Osteoblast (primary cell): Measurements from ENCODE around the gene SLC17A7. TPM values are rescaled to one million over a fixed set of nuclear protein-coding genes. Genes with fewer than 3 reads are reported as not detected.
"Not testable (repeated sequence)": the region's sequence is repeated elsewhere in the genome, so short reads cannot be mapped to it uniquely, and the experiment has no call there.

Experiments
- DNase-seq: peaks from one replicate; pipeline ENCODE4 v3.0.0; 2011; ENCODE audit warnings: low spot score, mixed read lengths; ENCODE audit not compliant: insufficient read length; ENCODE audit errors: missing footprints
- H2AFZ ChIP-seq: 2 replicates; pipeline ENCODE4 v1.6.0; 2011; ENCODE audit warnings: mild to moderate bottlenecking, low read length
- H3K27ac ChIP-seq: 2 replicates; pipeline ENCODE4 v1.5.1; 2011; ENCODE audit warnings: mild to moderate bottlenecking, low read depth, low read length, moderate library complexity
- H3K27me3 ChIP-seq: 2 replicates; pipeline ENCODE4 v1.6.0; 2012; ENCODE audit warnings: mild to moderate bottlenecking, control low read depth, inconsistent platforms, low read length, moderate library complexity; ENCODE audit not compliant: insufficient read depth
- H3K36me3 ChIP-seq: 2 replicates; pipeline ENCODE4 v1.5.1; 2011; ENCODE audit warnings: mild to moderate bottlenecking, low read length, control low read depth, moderate library complexity; ENCODE audit not compliant: insufficient read depth
- H3K4me1 ChIP-seq: 2 replicates; pipeline ENCODE4 v1.5.1; 2011; ENCODE audit warnings: mild to moderate bottlenecking, low read length, control low read depth, moderate library complexity; ENCODE audit not compliant: insufficient read depth
- H3K4me2 ChIP-seq: 2 replicates; pipeline ENCODE4 v1.6.0; 2011; ENCODE audit warnings: mild to moderate bottlenecking, low read length; ENCODE audit not compliant: insufficient read depth
- H3K4me3 ChIP-seq: fragments of 200-600 bp; sonication (generic); 3 replicates; pipeline ENCODE4 v1.5.1; 2012; ENCODE audit warnings: mild to moderate bottlenecking, low read length, inconsistent platforms; ENCODE audit not compliant: insufficient read depth
- H3K79me2 ChIP-seq: 2 replicates; pipeline ENCODE4 v1.6.0; 2012; ENCODE audit warnings: mild to moderate bottlenecking, low read length, control low read depth, inconsistent platforms; ENCODE audit not compliant: insufficient read depth
- H3K9me3 ChIP-seq: 2 replicates; pipeline ENCODE4 v1.5.1; 2011; ENCODE audit warnings: low read depth, low read length, control low read depth
- H4K20me1 ChIP-seq: 2 replicates; pipeline ENCODE4 v1.6.0; 2012; ENCODE audit warnings: mild to moderate bottlenecking, low read length, control low read depth; ENCODE audit not compliant: insufficient read depth
- CTCF ChIP-seq: IDR thresholded peaks from 2 replicates; pipeline ENCODE4 v1.5.1; 2011; ENCODE audit warnings: mild to moderate bottlenecking, low read depth, low read length, moderate library complexity; ENCODE audit errors: extremely low read depth
- total RNA-seq: library from RNA; depleted of rRNA; stranded (reverse); fragments of >200 nt; gene quantifications from 2 replicates; pipeline ENCODE4 v1.2.3, GENCODE V29; 2012

Gene SLC17A7
- total RNA-seq, 1 donor: under 0.01 TPM

GRCh38 chr19:49450405-49450804, 9.1 kb upstream of the SLC17A7 start:
- Histone ChIP-seq H3K9me3 (no peaks in the 10 kb centered on the region), H3K4me2 (peak overlapping the region; percentile 94), H3K27me3 (no peaks in the 10 kb centered on the region), H3K4me3 (peak overlapping the region; percentile 98), H3K4me1 (peaks cover 15% of the 10 kb centered on the region), H4K20me1 (no peaks in the 10 kb centered on the region), H3K27ac (no peak overlapping the region), H3K36me3 (peaks cover 6% of the 10 kb centered on the region), H2AFZ (peak overlapping the region; percentile 41), H3K79me2 (peaks cover 27% of the 10 kb centered on the region)
- peak; percentile 4 for DNase-seq
- no peak for TF ChIP-seq CTCF

DNA sequence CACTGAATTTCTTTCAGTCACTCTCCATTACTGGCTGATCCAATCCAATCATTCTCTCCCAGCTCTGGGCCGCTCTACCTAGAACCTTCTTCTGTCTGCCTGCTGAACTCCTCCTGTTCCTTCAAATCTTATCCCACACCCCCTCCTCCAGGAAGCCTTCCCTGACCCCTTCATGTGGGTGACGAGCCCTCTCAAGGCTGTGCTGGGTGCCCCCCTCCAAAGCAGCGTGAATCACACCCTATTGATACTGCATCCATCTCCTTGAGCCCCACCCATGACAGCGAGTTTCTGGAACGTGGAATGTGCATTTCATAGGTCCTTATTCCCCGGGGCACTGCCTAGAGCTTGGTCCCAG, 7.1 kb upstream of the SLC17A7 start:
- Histone ChIP-seq H3K27ac (no peak overlapping the region), H3K9me3 (no peaks in the 10 kb centered on the region), H2AFZ (no peak overlapping the region), H3K4me2 (no peak overlapping the region), H4K20me1 (no peaks in the 10 kb centered on the region), H3K4me1 (peaks cover 5% of the 10 kb centered on the region), H3K27me3 (no peaks in the 10 kb centered on the region), H3K36me3 (peaks cover 6% of the 10 kb centered on the region), H3K4me3 (no peak overlapping the region), H3K79me2 (peaks cover 15% of the 10 kb centered on the region)
- DNase-seq: no peak
- no peak for TF ChIP-seq CTCF

DNA sequence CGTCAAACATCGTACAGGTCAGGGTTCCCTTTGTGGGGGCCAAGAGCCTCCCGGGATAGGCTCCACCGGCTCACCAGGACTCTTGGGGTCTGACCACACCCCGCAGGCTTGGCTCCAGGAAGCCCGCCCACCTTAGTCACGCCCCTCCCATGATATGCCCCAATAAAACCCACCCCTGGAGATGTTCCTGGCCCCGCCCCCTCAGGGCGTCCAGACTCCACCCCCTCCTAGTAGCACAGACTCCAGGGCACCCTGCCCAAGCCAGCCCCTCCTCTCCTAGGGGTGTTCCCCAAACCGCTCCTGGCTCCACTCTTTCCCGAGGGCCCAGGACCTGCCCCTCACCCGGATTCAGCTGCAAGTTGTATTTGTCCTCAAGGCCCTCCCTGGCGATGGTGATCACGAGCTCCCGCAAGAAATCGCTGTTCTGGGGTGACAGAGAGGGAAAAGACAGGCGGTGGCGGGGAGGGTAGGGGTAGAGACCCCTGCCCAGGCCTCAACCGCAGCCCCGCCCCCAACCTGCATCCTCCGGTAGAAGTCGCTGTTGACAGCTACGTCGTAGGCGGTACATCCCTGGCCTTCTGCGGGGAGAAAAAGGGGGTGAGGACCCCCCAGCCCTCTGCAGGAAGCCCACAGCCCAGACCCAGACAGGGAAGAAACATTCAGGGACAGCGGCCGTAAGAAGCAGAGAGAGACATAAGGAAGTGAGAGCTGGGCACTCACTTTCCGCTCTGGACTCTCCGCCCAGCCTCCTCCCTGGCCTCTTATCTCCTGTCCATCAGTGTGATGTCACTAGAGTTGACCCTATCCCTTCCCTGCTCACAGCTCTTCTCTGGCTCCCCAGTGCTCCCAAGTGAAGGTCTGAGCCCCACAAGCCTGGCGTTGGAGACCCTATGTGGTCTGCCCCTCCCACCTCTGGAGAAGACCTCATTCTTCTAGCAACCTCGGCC, 6.4 kb upstream of the SLC17A7 start:
- H3K36me3 ChIP-seq: peaks cover 6% of the 10 kb centered on the region
- no peak overlapping the region for H3K4me3 ChIP-seq
- peaks cover 15% of the 10 kb centered on the region for H3K79me2 ChIP-seq
- H3K27ac ChIP-seq: no peak overlapping the region
- H4K20me1 ChIP-seq: no peaks in the 10 kb centered on the region
- H3K4me1 ChIP-seq: peaks cover 5% of the 10 kb centered on the region
- no peaks in the 10 kb centered on the region for H3K27me3 ChIP-seq
- H3K9me3 ChIP-seq: no peaks in the 10 kb centered on the region
- H2AFZ ChIP-seq: no peak overlapping the region
- H3K4me2 ChIP-seq: no peak overlapping the region
- DNase-seq: peak; percentile 69
- TF ChIP-seq CTCF: no peak

GRCh38 chr19:49445997-49446396, 4.7 kb upstream of the SLC17A7 start:
- Histone ChIP-seq H3K27me3 (peaks cover 14% of the 10 kb centered on the region), H2AFZ (no peak overlapping the region)
- TF ChIP-seq CTCF: no peak

GRCh38 chr19:49444100-49444700, 2.9 kb upstream of the SLC17A7 start:
- H3K4me3 ChIP-seq, H3K4me1 ChIP-seq, H3K36me3 ChIP-seq, H3K27ac ChIP-seq, H3K79me2 ChIP-seq, H4K20me1 ChIP-seq, H2AFZ ChIP-seq, H3K9me3 ChIP-seq: not testable (repeated sequence)
- Histone ChIP-seq H3K4me2 (peak overlapping the region; percentile 94), H3K27me3 (peaks cover 31% of the 10 kb centered on the region)
- peak; percentile 79 for DNase-seq

More at GRCh38 chr19:49445997-49446396, 4.7 kb upstream of the SLC17A7 start:
- H3K36me3 ChIP-seq: peaks cover 6% of the 10 kb centered on the region
- no peak overlapping the region for H3K27ac ChIP-seq
- H4K20me1 ChIP-seq: no peaks in the 10 kb centered on the region
- H3K79me2 ChIP-seq: peaks cover 9% of the 10 kb centered on the region
- H3K4me2 ChIP-seq: no peak overlapping the region
- peak; percentile 6 for DNase-seq
- no peaks in the 10 kb centered on the region for H3K9me3 ChIP-seq
- H3K4me3 ChIP-seq: no peak overlapping the region
- H3K4me1 ChIP-seq: peaks cover 11% of the 10 kb centered on the region
